ENCODE data around the gene MERTK. TPM values are rescaled to one million over a fixed set of nuclear protein-coding genes. Genes with fewer than 3 reads are reported as not detected.
"Not testable (repeated sequence)": the region's sequence is repeated elsewhere in the genome, so short reads cannot be mapped to it uniquely, and the experiment has no call there.

The MERTK gene
- polyA plus RNA-seq, 4 donors, result 5.4 to 27.0 (median 20.5) TPM

- DNase-seq (ENCODE audit: low read depth in 4 of 4, low spot score in 3 of 4), result no peak
Observed at GRCh38 chr2:112065966-112066365, 167.6 kb downstream of the MERTK start.

- not testable (repeated sequence) for DNase-seq (ENCODE audit: low read depth in 4 of 4, low spot score in 3 of 4)
Observed at GRCh38 chr2:112069794-112070193, 171.4 kb downstream of the MERTK start.

GRCh38 chr2:112073875-112074274, 175.5 kb downstream of the MERTK start:
- no peak for DNase-seq (ENCODE audit: low read depth in 4 of 4, low spot score in 3 of 4)

GRCh38 chr2:112074506-112074905, 176.1 kb downstream of the MERTK start:
- DNase-seq (ENCODE audit: low read depth in 4 of 4, low spot score in 3 of 4), result no peak

- no peak for DNase-seq (ENCODE audit: low read depth in 4 of 4, low spot score in 3 of 4)
Observed at GRCh38 chr2:112075490-112076260, 177.3 kb downstream of the MERTK start.

- DNase-seq (ENCODE audit: low read depth in 4 of 4, low spot score in 3 of 4), result no peak
Observed at GRCh38 chr2:112077814-112078213, 179.4 kb downstream of the MERTK start.

Other genes with a start within 250 kb of the MERTK start
- 10 to 100 TPM; 23.8 to 34.0 (median 30.2) TPM for gene ANAPC1, start 14.4 kb upstream of the MERTK start, polyA plus RNA-seq (ENCODE audit: insufficient read length in 4 of 4)
- gene TMEM87B, start 156.7 kb downstream of the MERTK start, polyA plus RNA-seq (ENCODE audit: insufficient read length in 4 of 4), result 10 to 100 TPM; 22.4 to 28.2 (median 22.9) TPM
- gene FBLN7, start 239.8 kb downstream of the MERTK start, polyA plus RNA-seq (ENCODE audit: insufficient read length in 4 of 4), result 10 to 100 TPM in 3 of 4 donors, 1 to 10 TPM in 1; 9.8 to 26.9 (median 13.5) TPM

All from left renal pelvis (tissue), 4 donors.